H1 (cell line): ENCODE results near the gene COPZ2. TPM values are rescaled to one million over a fixed set of nuclear protein-coding genes. Genes with fewer than 3 reads are reported as not detected.

ENCODE experiments used
- CTCF ChIA-PET: fragments of 300-600 bp; sonication (Branson Sonifier 250); formaldehyde crosslinking; loops from one replicate; lab custom pipeline; 2021; ENCODE audit not compliant: partially characterized antibody; lab: Charles Lee
- POLR2A ChIA-PET: fragments of 300-600 bp; sonication (Branson Sonifier 250); formaldehyde crosslinking; loops from one replicate; lab custom pipeline; 2021; ENCODE audit warnings: inconsistent platforms; ENCODE audit not compliant: partially characterized antibody; lab: Charles Lee
- DNase-seq, 2 experiments: peaks; one replicate each; pipeline versions ENCODE4 v3.0.0 to v3.0.0-alpha.2; 2010 to 2022; ENCODE audit warnings: low spot score in 2 of 2, low read depth in 1 of 2, mixed read lengths in 1 of 2
- FAIRE-seq: peaks from 2 replicates; lab custom pipeline; 2011; peaks lifted over from hg19 to GRCh38; lab: Jason Lieb, UNC
- H2AFZ ChIP-seq: 2 replicates; pipeline ENCODE4 v1.8.1; 2012; ENCODE audit warnings: low read length, inconsistent platforms
- H2AK5ac ChIP-seq: 2 replicates; pipeline ENCODE4 v1.6.1; 2013; ENCODE audit warnings: low read depth, low read length
- H2BK120ac ChIP-seq: replicated peaks from 2 replicates; pipeline ENCODE3; 2013; ENCODE audit warnings: low read depth, low read length, inconsistent platforms
- H2BK12ac ChIP-seq: 2 replicates; pipeline ENCODE4 v1.6.1; 2013; ENCODE audit warnings: low read depth, low read length
- H2BK15ac ChIP-seq: 2 replicates; pipeline ENCODE4 v1.6.1; 2013; ENCODE audit warnings: low read length
- H2BK20ac ChIP-seq: 2 replicates; pipeline ENCODE4 v1.6.1; 2013; ENCODE audit warnings: low read length
- H2BK5ac ChIP-seq: 2 replicates; pipeline ENCODE4 v1.6.1; 2013; ENCODE audit warnings: low read depth, low read length
- H3K14ac ChIP-seq: 2 replicates; pipeline ENCODE4 v1.6.1; 2013; ENCODE audit warnings: inconsistent platforms; ENCODE audit not compliant: insufficient read length
- H3K18ac ChIP-seq: 2 replicates; pipeline ENCODE4 v1.6.1; 2013; ENCODE audit warnings: low read length; ENCODE audit errors: extremely low read depth
- H3K23ac ChIP-seq: 2 replicates; pipeline ENCODE4 v1.6.1; 2013; ENCODE audit warnings: inconsistent platforms; ENCODE audit not compliant: insufficient read length
- H3K23me2 ChIP-seq: 2 replicates; pipeline ENCODE4 v1.6.1; 2013; ENCODE audit warnings: low read depth, low read length
- H3K27ac ChIP-seq: 2 replicates; pipeline ENCODE4 v1.6.1; 2011; ENCODE audit warnings: low read depth, low read length, inconsistent platforms
- H3K27me3 ChIP-seq, 4 experiments: replicated peaks in 1 of 4; 1 replicate in 1 of 4; 2 replicates in 3 of 4; pipeline versions ENCODE4 v1.6.1 to v1.8.1; 2011 to 2013; ENCODE audit warnings: low read length in 3 of 4, mild to moderate bottlenecking in 3 of 4, inconsistent platforms in 2 of 4, mixed read lengths in 2 of 4, moderate library complexity in 1 of 4; ENCODE audit not compliant: control insufficient read depth in 3 of 4, insufficient read depth in 3 of 4; ENCODE audit errors: extremely low read depth in 1 of 4
- H3K36me3 ChIP-seq, 4 experiments: 2 replicates each; pipeline versions ENCODE4 v1.6.1 to v1.8.1; 2011 to 2013; ENCODE audit warnings: mild to moderate bottlenecking in 4 of 4, low read length in 3 of 4, moderate library complexity in 2 of 4, control low read depth in 1 of 4, inconsistent platforms in 1 of 4; ENCODE audit not compliant: insufficient read depth in 4 of 4, control insufficient read depth in 2 of 4
- H3K4ac ChIP-seq: replicated peaks from 2 replicates; pipeline ENCODE3; 2013; ENCODE audit warnings: low read length, low read depth, mixed read lengths, inconsistent platforms; ENCODE audit not compliant: insufficient read length
- H3K4me1 ChIP-seq, 4 experiments: replicated peaks in 1 of 4; 1 replicate in 1 of 4; 2 replicates in 3 of 4; pipeline versions ENCODE4 v1.6.1 to v1.8.1; 2011 to 2013; ENCODE audit warnings: low read length in 3 of 4, inconsistent platforms in 2 of 4, mixed read lengths in 1 of 4; ENCODE audit not compliant: insufficient read depth in 4 of 4, control insufficient read depth in 3 of 4
- H3K4me2 ChIP-seq, 2 experiments: 2 replicates each; pipeline versions ENCODE4 v1.6.1 to v1.8.1; 2011 to 2013; ENCODE audit warnings: low read depth in 2 of 2, low read length in 2 of 2, control low read depth in 1 of 2, inconsistent platforms in 1 of 2, mild to moderate bottlenecking in 1 of 2; ENCODE audit not compliant: insufficient read depth in 1 of 2
- H3K4me3 ChIP-seq, 4 experiments: fragments of 200-600, 300-600 bp in 1 of 4; sonication (generic), shearing (Covaris generic), sonication (Bioruptor Twin) in 1 of 4; 2 replicates each; pipeline versions ENCODE4 v1.5.1 to v1.8.1; 2011 to 2016; ENCODE audit warnings: low read length in 4 of 4, low read depth in 3 of 4, control low read depth in 2 of 4, inconsistent platforms in 2 of 4, mild to moderate bottlenecking in 2 of 4, mixed read lengths in 1 of 4, moderate library complexity in 1 of 4; ENCODE audit not compliant: insufficient read depth in 2 of 4; ENCODE audit errors: extremely low read depth in 1 of 4
- H3K56ac ChIP-seq: replicated peaks from 2 replicates; pipeline ENCODE3; 2013; ENCODE audit warnings: low read depth, mild to moderate bottlenecking, mixed read lengths, low read length, inconsistent platforms; ENCODE audit not compliant: insufficient read length
- H3K79me1 ChIP-seq: 2 replicates; pipeline ENCODE4 v1.6.1; 2013; ENCODE audit warnings: low read depth, low read length, control low read depth
- H3K79me2 ChIP-seq, 2 experiments: 2 replicates each; pipeline versions ENCODE4 v1.6.1 to v1.8.1; 2012 to 2013; ENCODE audit warnings: low read length in 2 of 2, mild to moderate bottlenecking in 2 of 2, inconsistent platforms in 1 of 2; ENCODE audit not compliant: insufficient read depth in 2 of 2, control insufficient read depth in 1 of 2
- H3K9ac ChIP-seq, 4 experiments: replicated peaks in 1 of 4; 1 replicate in 1 of 4; 2 replicates in 3 of 4; pipeline versions ENCODE4 v1.6.1 to v1.8.1; 2011 to 2013; ENCODE audit warnings: low read depth in 3 of 4, low read length in 3 of 4, control low read depth in 2 of 4, mild to moderate bottlenecking in 2 of 4, moderate library complexity in 2 of 4, inconsistent platforms in 1 of 4; ENCODE audit errors: extremely low read depth in 1 of 4
- H3K9me3 ChIP-seq, 2 experiments: 2 replicates each; pipeline versions ENCODE4 v1.6.1 to v1.8.1; 2012 to 2013; ENCODE audit warnings: mild to moderate bottlenecking in 2 of 2, moderate library complexity in 2 of 2, control low read depth in 1 of 2, inconsistent platforms in 1 of 2, low read depth in 1 of 2, low read length in 1 of 2, mixed read lengths in 1 of 2; ENCODE audit not compliant: insufficient read depth in 2 of 2
- H4K20me1 ChIP-seq, 2 experiments: replicated peaks in 1 of 2; 2 replicates each; pipeline versions ENCODE3 to v1.8.1; 2011 to 2013; ENCODE audit warnings: inconsistent platforms in 2 of 2, low read length in 2 of 2, mild to moderate bottlenecking in 1 of 2; ENCODE audit not compliant: insufficient read depth in 2 of 2, control insufficient read depth in 1 of 2
- H4K5ac ChIP-seq: 2 replicates; pipeline ENCODE4 v1.6.1; 2013; ENCODE audit warnings: low read length, low read depth, mixed read lengths, inconsistent platforms; ENCODE audit not compliant: insufficient read length
- H4K8ac ChIP-seq: 2 replicates; pipeline ENCODE4 v1.8.0; 2013; ENCODE audit warnings: mild to moderate bottlenecking, moderate library complexity, low read length, inconsistent platforms; ENCODE audit not compliant: insufficient read depth; ENCODE audit errors: extremely low read depth
- H4K91ac ChIP-seq: replicated peaks from 2 replicates; pipeline ENCODE3; 2013; ENCODE audit warnings: low read length, mixed read lengths, inconsistent platforms; ENCODE audit not compliant: insufficient read length
- CHD2 ChIP-seq: IDR thresholded peaks from 2 replicates; pipeline ENCODE4 v1.6.1; 2012; ENCODE audit warnings: low read length, improper control_type of control experiment
- E2F6 ChIP-seq: IDR thresholded peaks from 2 replicates; pipeline ENCODE4 v1.6.1; 2012; ENCODE audit warnings: inconsistent platforms
- EP300 ChIP-seq, 2 experiments: IDR thresholded peaks; 1 replicate in 1 of 2; 2 replicates in 1 of 2; pipeline ENCODE4 v1.6.1; 2011 to 2012; ENCODE audit warnings: low read depth in 2 of 2, low read length in 2 of 2, mild to moderate bottlenecking in 2 of 2, borderline replicate concordance in 1 of 2, inconsistent platforms in 1 of 2, moderate library complexity in 1 of 2
- EZH2 ChIP-seq: fragments of 200-600 bp; sonication (generic); IDR thresholded peaks from 2 replicates; pipeline ENCODE4 v1.7.1; 2012; ENCODE audit warnings: low read depth, mild to moderate bottlenecking, moderate library complexity, low read length, inconsistent platforms; ENCODE audit not compliant: severe bottlenecking
- KDM5A ChIP-seq: fragments of 200-600 bp; IDR thresholded peaks from 2 replicates; pipeline ENCODE4 v1.7.1; 2012; ENCODE audit warnings: mild to moderate bottlenecking, low read length, inconsistent platforms, mixed read lengths
- NANOG ChIP-seq: IDR thresholded peaks from 2 replicates; pipeline ENCODE4 v1.6.1; 2011; ENCODE audit warnings: low read length, low read depth, mild to moderate bottlenecking, inconsistent platforms; ENCODE audit not compliant: insufficient read depth, poor library complexity, severe bottlenecking
- RXRA ChIP-seq: IDR thresholded peaks from 2 replicates; pipeline ENCODE4 v1.6.1; 2011; ENCODE audit warnings: low read depth, mild to moderate bottlenecking, low read length, moderate library complexity; ENCODE audit not compliant: insufficient read depth
- SAP30 ChIP-seq: fragments of 300-600 bp; sonication (generic); IDR thresholded peaks from 2 replicates; pipeline ENCODE4 v1.7.1; 2012; ENCODE audit warnings: low read length, moderate library complexity, mild to moderate bottlenecking, inconsistent platforms; ENCODE audit not compliant: insufficient read depth, insufficient replicate concordance
- SP1 ChIP-seq: IDR thresholded peaks from 2 replicates; pipeline ENCODE4 v1.6.1; 2011; ENCODE audit warnings: low read depth, low read length
- SRF ChIP-seq: IDR thresholded peaks from 2 replicates; pipeline ENCODE4 v1.6.1; 2011; ENCODE audit warnings: mild to moderate bottlenecking, low read depth, low read length, moderate library complexity
- WGBS, 2 experiments: shearing (Covaris generic) in 1 of 2; methylation state at CpG; one replicate each; pipeline versions ENCODE4 v1.1.6 to v1.1.7; 2013 to 2015; ENCODE audit warnings: low lambda C conversion rate in 2 of 2, mixed read lengths in 2 of 2, inconsistent platforms in 1 of 2, low coverage in 1 of 2, missing lambda C conversion rate in 1 of 2; ENCODE audit not compliant: insufficient replicate concordance in 2 of 2, insufficient coverage in 1 of 2, insufficient read length in 1 of 2; ENCODE audit errors: extremely low coverage in 1 of 2, missing lambda C conversion rate in 1 of 2; 5-methylcytosine and 5-hydroxymethylcytosine counted together
- polyA plus RNA-seq, 7 experiments: library from polyadenylated mRNA; depleted of rRNA in 3 of 7; stranded (reverse) in 5 of 7; unstranded in 2 of 7; fragments of >200 nt in 5 of 7; fragments of 200-250 nt in 2 of 7; gene quantifications; 1 replicate in 5 of 7; 2 replicates in 1 of 7; 4 replicates in 1 of 7; pipeline versions ENCODE4 v1.2.1 to v1.2.3, GENCODE V29; 2011 to 2013; ENCODE audit warnings: missing spikeins in 2 of 7, mixed read lengths in 2 of 7
- total RNA-seq: library from RNA; stranded (reverse); fragmentation: NEBNext Ultra II Directional; extraction: Animal tissue kit (Norgen Biotek cat#: 25700); gene quantifications from 2 replicates; pipeline ENCODE4 v1.2.1, GENCODE V29; 2021

COPZ2 gene
- total and polyA plus RNA-seq, 2 of the 8 experiments (the other 6 are each of a cell fraction or from before 2014, with no cell fraction given), result 0.24 TPM; not detected in 1

GRCh38 chr17:47993964-47994363 lies 43.6 kb downstream of the COPZ2 start:
- Histone ChIP-seq H3K36me3 (no peaks in the 10 kb centered on the region), H3K27ac (no peak overlapping the region), H2BK15ac (peak overlapping the region; percentile 90; the same call in 1 of the 2 replicates), H3K23me2 (no peaks in the 10 kb centered on the region), H3K9ac (no peak overlapping the region), H2AFZ (no peak overlapping the region), H3K79me1 (no peaks in the 10 kb centered on the region), H2BK120ac (no peak overlapping the region), H4K8ac (no peak overlapping the region), H3K4me2 (no peak overlapping the region), H2BK5ac (peak overlapping the region; percentile 80; the same call in 1 of the 2 replicates), H4K5ac (no peak overlapping the region), H2AK5ac (peak overlapping the region; percentile 84; the same call in 1 of the 2 replicates), H2BK12ac (no peak overlapping the region), H3K4me1 (peaks cover 14 to 31% (median 23%) of the 10 kb centered on the region in 4 experiments), H3K4ac (no peak overlapping the region), H3K9me3 (no peaks in the 10 kb centered on the region), H3K4me3 (no peak overlapping the region), H3K56ac (no peak overlapping the region), H3K79me2 (no peaks in the 10 kb centered on the region), H2BK20ac (peak overlapping the region; percentile 89; the same call in 1 of the 2 replicates), H3K18ac (no peak overlapping the region), H3K14ac (no peak overlapping the region), H3K23ac (no peak overlapping the region), H4K20me1 (no peaks in the 10 kb centered on the region), H4K91ac (no peak overlapping the region), H3K27me3 (no peaks in the 10 kb centered on the region)
- 94% methylated on average over 5 of the region's 5 CpGs; no CpG with 5 or more reads in 1 of the 2 experiments for WGBS, 2 experiments
- CTCF ChIA-PET, result interaction anchor here (0.6 to 16.0 kb wide), 7 partner anchors 10 to 275 kb away, joined by 3 to 288 read pairs (median 7); no protein-coding TSS in a partner anchor
- TF ChIP-seq EZH2 (no peak), SAP30 (no peak), RXRA (no peak), SP1 (no peak), NANOG (no peak), SRF (no peak), CHD2 (no peak), E2F6 (no peak), EP300 (IDR thresholded peaks at IDR 0.05; ENCODE audit: borderline replicate concordance in 1 of 2, low read depth in 2 of 2, low read length in 2 of 2) (no peak), KDM5A (no peak)
- DNase-seq (no peak), FAIRE-seq (no peak)
- POLR2A ChIA-PET, result interaction anchor here (0.9 to 3.1 kb wide), 5 partner anchors 9 to 23 kb away, joined by 3 to 12 read pairs (median 6); partner anchors contain the start of gene CDK5RAP3
